ENCODE data around the gene PSMD7. TPM values are rescaled to one million over a fixed set of nuclear protein-coding genes. Genes with fewer than 3 reads are reported as not detected.

The PSMD7 gene
- polyA plus RNA-seq, 1 experiment = 86.0 TPM

DNA sequence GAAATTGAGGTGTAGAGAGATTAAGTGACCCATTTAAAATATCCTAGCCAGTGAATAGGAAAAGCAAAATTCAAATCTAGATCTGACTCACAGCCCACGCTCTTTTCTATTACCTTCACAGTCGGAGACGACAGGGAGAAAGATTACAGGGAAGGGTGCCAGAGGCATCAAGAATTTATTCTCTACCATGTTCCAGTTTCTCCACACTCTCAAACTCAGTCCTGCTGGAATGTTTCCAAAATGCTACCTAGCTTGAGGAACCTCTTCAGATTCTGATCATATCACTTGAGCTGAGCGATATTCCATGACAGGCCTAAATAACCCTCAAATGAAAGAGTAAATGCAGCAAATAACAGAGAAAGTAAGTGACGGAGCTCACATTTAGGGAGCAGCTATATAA lies 5.4 kb upstream of the PSMD7 start:
- no peak overlapping the region for H3K4me3 ChIP-seq (ENCODE audit: low read depth, low read length)
- no peaks in the 10 kb centered on the region for H3K27me3 ChIP-seq (ENCODE audit: control insufficient read depth, insufficient read depth, low read length)
- CTCF ChIA-PET = interaction anchor here (0.7 to 1.6 kb wide), 3 partner anchors 16 to 77 kb away, joined by 3 to 4 read pairs (median 4); no protein-coding TSS in a partner anchor
- DNase-seq (ENCODE audit: low read depth) = no peak
- POLR2A ChIA-PET = no interaction called here
- TF ChIP-seq, protein P1, sequence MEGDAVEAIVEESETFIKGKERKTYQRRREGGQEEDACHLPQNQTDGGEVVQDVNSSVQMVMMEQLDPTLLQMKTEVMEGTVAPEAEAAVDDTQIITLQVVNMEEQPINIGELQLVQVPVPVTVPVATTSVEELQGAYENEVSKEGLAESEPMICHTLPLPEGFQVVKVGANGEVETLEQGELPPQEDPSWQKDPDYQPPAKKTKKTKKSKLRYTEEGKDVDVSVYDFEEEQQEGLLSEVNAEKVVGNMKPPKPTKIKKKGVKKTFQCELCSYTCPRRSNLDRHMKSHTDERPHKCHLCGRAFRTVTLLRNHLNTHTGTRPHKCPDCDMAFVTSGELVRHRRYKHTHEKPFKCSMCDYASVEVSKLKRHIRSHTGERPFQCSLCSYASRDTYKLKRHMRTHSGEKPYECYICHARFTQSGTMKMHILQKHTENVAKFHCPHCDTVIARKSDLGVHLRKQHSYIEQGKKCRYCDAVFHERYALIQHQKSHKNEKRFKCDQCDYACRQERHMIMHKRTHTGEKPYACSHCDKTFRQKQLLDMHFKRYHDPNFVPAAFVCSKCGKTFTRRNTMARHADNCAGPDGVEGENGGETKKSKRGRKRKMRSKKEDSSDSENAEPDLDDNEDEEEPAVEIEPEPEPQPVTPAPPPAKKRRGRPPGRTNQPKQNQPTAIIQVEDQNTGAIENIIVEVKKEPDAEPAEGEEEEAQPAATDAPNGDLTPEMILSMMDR (IDR thresholded peaks at IDR 0.05; ENCODE audit: insufficient read depth, low read depth, low read length) = no peak
- H3K36me3 ChIP-seq (ENCODE audit: control insufficient read depth, insufficient read depth, low read length) = no peaks in the 10 kb centered on the region

DNA sequence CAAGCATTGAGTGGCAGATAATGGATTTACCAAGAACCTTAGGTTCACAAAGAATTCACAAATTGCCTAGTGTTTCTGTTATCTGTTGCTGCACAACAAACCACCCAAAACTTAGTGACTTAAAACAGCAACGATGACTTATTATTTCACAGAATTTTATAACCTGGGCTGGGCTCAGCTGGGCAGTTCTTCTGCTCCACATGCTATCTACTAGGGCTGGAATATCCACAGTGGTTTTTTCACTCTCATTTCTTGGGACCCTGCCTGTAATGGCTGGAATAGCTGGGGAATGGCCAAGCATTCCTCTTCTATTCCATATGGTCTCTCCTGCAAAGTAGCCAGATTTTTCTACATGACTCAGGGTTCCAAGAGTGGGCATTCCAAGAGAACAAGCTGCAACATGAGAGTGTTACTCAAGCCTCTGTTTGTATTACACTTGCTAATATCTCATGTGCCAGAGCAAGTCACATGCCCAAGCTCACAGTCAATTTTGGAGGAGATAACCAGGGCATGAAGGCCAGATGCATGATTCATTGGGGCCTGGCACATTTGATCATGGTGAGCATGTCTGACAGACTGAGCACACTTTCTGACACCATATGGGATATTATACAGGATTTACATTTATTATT lies 4.9 kb upstream of the PSMD7 start:
- ChIA-PET CTCF (interaction anchor here (1.5 to 1.6 kb wide), 2 partner anchors 17 to 19 kb away, joined by 4 read pairs; no protein-coding TSS in a partner anchor), POLR2A (no interaction called here)
- no peaks in the 10 kb centered on the region for H3K27me3 ChIP-seq (ENCODE audit: control insufficient read depth, insufficient read depth, low read length)
- H3K36me3 ChIP-seq (ENCODE audit: control insufficient read depth, insufficient read depth, low read length) = no peaks in the 10 kb centered on the region
- DNase-seq (ENCODE audit: low read depth) = no peak
- no peak overlapping the region for H3K4me3 ChIP-seq (ENCODE audit: low read depth, low read length)
- TF ChIP-seq, protein P1 (IDR thresholded peaks at IDR 0.05; ENCODE audit: insufficient read depth, low read depth, low read length) = no peak

DNA sequence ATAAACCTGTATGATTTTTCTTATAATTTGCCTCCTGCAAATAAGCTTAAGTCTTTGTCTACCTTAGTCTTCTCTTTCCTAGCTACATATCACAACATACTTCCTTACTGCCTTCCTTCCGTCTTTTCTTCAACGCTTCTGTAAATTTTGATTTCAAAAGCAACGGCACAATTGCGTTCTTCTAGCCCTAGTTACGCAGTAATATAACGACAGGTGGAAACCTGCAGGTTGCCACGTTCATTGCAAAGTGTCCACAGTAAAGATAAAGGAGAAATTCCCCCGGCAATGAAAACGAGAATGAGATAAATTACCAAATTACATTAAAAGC lies 546 bp upstream of the PSMD7 start:
- ChIA-PET CTCF (no interaction called here), POLR2A (no interaction called here)
- TF ChIP-seq, protein P1 (IDR thresholded peaks at IDR 0.05; ENCODE audit: insufficient read depth, low read depth, low read length) = no peak
- Histone ChIP-seq H3K4me3 (ENCODE audit: low read depth, low read length) (peak overlapping the region; percentile 57), H3K27me3 (ENCODE audit: control insufficient read depth, insufficient read depth, low read length) (no peaks in the 10 kb centered on the region), H3K36me3 (ENCODE audit: control insufficient read depth, insufficient read depth, low read length) (peaks cover 2% of the 10 kb centered on the region)
- no peak for DNase-seq (ENCODE audit: low read depth)

DNA sequence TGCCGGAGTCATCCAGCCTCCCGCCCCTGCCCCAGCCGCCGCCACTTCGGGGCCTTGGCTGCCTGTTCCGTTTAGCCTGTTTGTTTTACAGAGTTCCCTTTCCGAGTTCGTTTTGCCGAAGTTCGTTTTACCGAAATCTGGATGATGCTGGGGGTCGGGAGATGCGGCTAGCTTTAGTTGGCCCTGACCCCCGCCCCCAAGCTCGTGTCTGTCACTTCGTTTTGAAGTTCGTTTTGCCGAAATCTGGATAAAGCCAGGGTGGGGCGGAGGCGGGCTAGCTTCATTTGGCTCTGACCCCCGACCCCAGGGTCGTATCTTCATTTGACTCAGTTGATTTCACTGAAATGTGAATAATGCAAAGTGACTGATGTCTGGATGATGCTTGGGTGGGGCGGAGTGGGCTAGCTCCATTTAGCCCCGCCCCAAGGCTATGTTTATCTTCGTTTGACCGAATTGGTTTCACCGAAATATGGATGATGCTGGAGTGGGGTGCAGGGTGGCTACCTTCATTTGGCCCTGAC lies 591 bp downstream of the PSMD7 start:
- ChIA-PET POLR2A (interaction anchor here (0.6 kb wide), 1 partner anchor 17 kb away, joined by 8 read pairs; no protein-coding TSS in a partner anchor), CTCF (interaction anchor here (1.0 to 2.3 kb wide), 3 partner anchors 9 to 325 kb away, joined by 3 to 11 read pairs (median 3); no protein-coding TSS in a partner anchor)
- TF ChIP-seq, protein P1 (IDR thresholded peaks at IDR 0.05; ENCODE audit: insufficient read depth, low read depth, low read length) = no peak
- Histone ChIP-seq H3K36me3 (ENCODE audit: control insufficient read depth, insufficient read depth, low read length) (peaks cover 5% of the 10 kb centered on the region), H3K4me3 (ENCODE audit: low read depth, low read length) (peak overlapping the region; percentile 57), H3K27me3 (ENCODE audit: control insufficient read depth, insufficient read depth, low read length) (no peaks in the 10 kb centered on the region)
- no peak for DNase-seq (ENCODE audit: low read depth)

DNA sequence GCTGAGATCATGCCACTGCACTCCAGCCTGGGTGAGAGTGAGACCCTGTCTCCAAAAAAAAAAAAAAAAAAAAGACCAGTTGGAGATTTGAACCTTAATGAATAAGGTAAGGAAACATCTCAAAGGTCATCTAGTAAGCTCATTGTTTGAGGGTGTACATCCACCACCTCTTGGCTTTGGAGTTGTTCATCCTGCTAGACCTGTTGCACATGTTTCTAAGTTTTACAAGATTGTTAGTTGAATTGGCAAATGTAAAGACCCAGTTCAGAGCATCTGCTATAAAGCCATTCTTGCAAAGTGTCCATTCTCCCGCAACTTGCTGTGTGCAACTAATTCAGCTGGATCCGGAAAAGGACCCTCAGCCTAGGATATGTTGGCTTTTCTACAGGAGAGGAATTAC lies 1.5 kb downstream of the PSMD7 start:
- Histone ChIP-seq H3K36me3 (ENCODE audit: control insufficient read depth, insufficient read depth, low read length) (peaks cover 8% of the 10 kb centered on the region), H3K4me3 (ENCODE audit: low read depth, low read length) (peak overlapping the region; percentile 57; the same call in 1 of the 2 replicates), H3K27me3 (ENCODE audit: control insufficient read depth, insufficient read depth, low read length) (no peaks in the 10 kb centered on the region)
- ChIA-PET POLR2A (no interaction called here), CTCF (interaction anchor here (0.6 to 2.3 kb wide), 4 partner anchors 12 to 626 kb away, joined by 3 to 11 read pairs (median 4); no protein-coding TSS in a partner anchor)
- no peak for DNase-seq (ENCODE audit: low read depth)
- TF ChIP-seq, protein P1 (IDR thresholded peaks at IDR 0.05; ENCODE audit: insufficient read depth, low read depth, low read length) = no peak
